ENCODE results near the gene PCDHGA9.

- TF ChIP-seq CTCF (IDR thresholded peaks at IDR 0.05; ENCODE audit: low read depth, low read length, poor library complexity, severe bottlenecking) (no peak), EZH2phosphoT487 (IDR thresholded peaks at IDR 0.05; ENCODE audit: borderline replicate concordance, low read length) (no peak)
These were observed 9.0 kb downstream of the PCDHGA9 start for GRCh38 chr5:141411575-141411974.
